Type B pancreatic cell (in vitro differentiated cells): ENCODE data around the gene MAGI1. TPM values are rescaled to one million over a fixed set of nuclear protein-coding genes. Genes with fewer than 3 reads are reported as not detected.
"Not testable (repeated sequence)": the region's sequence is repeated elsewhere in the genome, so short reads cannot be mapped to it uniquely, and the experiment has no call there.

Source experiments
- DNase-seq: peaks from one replicate; pipeline ENCODE4 v3.0.0; 2021; ENCODE audit warnings: mixed read lengths; ENCODE audit not compliant: unreplicated experiment; ENCODE audit errors: extremely low spot score
- H3K27ac Mint-ChIP-seq: 2 replicates; pipeline ENCODE4 v1.8.0; 2021; ENCODE audit warnings: mild to moderate bottlenecking, mixed read lengths
- H3K27me3 Mint-ChIP-seq: 2 replicates; pipeline ENCODE4 v1.8.0; 2021; ENCODE audit warnings: mixed read lengths
- H3K36me3 Mint-ChIP-seq: 2 replicates; pipeline ENCODE4 v1.8.0; 2021; ENCODE audit warnings: mixed read lengths
- H3K4me1 Mint-ChIP-seq: one replicate; pipeline ENCODE4 v1.8.0; 2021; ENCODE audit warnings: mixed read lengths; ENCODE audit not compliant: unreplicated experiment
- H3K4me3 Mint-ChIP-seq: 2 replicates; pipeline ENCODE4 v1.8.0; 2021; ENCODE audit warnings: mild to moderate bottlenecking, mixed read lengths
- H3K9me3 Mint-ChIP-seq: 2 replicates; pipeline ENCODE4 v1.8.0; 2021; ENCODE audit warnings: mixed read lengths
- total RNA-seq: library from RNA; stranded (reverse); gene quantifications from 2 replicates; pipeline ENCODE4 v1.2.1, GENCODE V29; 2021; ENCODE audit warnings: low replicate concordance
- TF ChIP-seq, protein P1 (sequence below): fragments of 200-600 bp; sonication (generic); conservative IDR thresholded peaks from 2 replicates; pipeline ENCODE4 v1.5.0; 2021; ENCODE audit warnings: antibody characterized with exemption, mild to moderate bottlenecking

Gene MAGI1
- total RNA-seq, 1 donor from 2014 or later, result 53.1 TPM

DNA sequence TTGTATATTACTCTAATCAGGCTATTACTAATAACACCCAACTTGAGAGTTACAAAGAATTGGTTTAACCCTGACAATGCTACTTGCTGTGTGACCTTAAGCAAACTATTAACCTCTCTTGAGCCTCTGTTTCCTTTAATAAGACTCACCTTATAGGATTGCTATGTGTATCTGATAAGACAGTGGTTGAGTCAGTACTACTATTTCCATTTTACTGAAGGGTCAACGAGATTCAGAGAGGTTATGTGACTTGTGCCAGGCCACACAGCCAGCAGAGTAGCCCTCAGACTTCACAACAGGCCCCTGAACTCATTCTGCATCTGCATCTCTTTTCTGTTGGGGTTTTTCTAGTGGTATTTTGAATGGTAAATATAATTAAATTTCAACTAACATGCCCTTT is 420.1 kb downstream of the MAGI1 start:
- Mint-ChIP-seq H3K4me3 (no peak overlapping the region), H3K9me3 (no peaks in the 10 kb centered on the region), H3K4me1 (peaks cover 31% of the 10 kb centered on the region), H3K27ac (no peak overlapping the region), H3K36me3 (no peaks in the 10 kb centered on the region), H3K27me3 (no peaks in the 10 kb centered on the region)
- TF ChIP-seq, protein P1, sequence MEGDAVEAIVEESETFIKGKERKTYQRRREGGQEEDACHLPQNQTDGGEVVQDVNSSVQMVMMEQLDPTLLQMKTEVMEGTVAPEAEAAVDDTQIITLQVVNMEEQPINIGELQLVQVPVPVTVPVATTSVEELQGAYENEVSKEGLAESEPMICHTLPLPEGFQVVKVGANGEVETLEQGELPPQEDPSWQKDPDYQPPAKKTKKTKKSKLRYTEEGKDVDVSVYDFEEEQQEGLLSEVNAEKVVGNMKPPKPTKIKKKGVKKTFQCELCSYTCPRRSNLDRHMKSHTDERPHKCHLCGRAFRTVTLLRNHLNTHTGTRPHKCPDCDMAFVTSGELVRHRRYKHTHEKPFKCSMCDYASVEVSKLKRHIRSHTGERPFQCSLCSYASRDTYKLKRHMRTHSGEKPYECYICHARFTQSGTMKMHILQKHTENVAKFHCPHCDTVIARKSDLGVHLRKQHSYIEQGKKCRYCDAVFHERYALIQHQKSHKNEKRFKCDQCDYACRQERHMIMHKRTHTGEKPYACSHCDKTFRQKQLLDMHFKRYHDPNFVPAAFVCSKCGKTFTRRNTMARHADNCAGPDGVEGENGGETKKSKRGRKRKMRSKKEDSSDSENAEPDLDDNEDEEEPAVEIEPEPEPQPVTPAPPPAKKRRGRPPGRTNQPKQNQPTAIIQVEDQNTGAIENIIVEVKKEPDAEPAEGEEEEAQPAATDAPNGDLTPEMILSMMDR, result no peak
- DNase-seq, result no peak

DNA sequence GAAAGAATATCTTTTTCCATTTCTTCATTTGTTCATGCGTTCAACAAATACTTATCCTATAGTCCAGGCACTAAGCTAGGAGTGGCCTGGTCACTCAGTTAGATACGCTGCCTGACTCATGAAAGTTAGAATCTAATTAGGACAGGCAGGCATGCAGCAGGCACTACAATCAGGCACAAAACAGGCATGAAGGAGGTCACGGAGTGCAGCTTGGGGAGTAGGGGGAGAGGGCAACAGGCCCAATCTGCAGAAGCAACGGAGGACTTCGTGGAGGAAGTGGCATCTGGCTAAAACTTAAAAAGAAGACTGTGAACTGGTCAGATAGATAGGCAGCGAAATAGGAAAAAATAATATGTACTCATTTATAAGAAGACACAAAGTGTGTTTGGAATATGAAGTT is 420.9 kb downstream of the MAGI1 start:
- TF ChIP-seq, protein P1, result no peak
- Mint-ChIP-seq H3K4me3 (peak overlapping the region; percentile 52), H3K27me3 (no peaks in the 10 kb centered on the region), H3K27ac (peak overlapping the region; percentile 91), H3K4me1 (peaks cover 31% of the 10 kb centered on the region), H3K36me3 (no peaks in the 10 kb centered on the region), H3K9me3 (no peaks in the 10 kb centered on the region)
- DNase-seq, result no peak

DNA sequence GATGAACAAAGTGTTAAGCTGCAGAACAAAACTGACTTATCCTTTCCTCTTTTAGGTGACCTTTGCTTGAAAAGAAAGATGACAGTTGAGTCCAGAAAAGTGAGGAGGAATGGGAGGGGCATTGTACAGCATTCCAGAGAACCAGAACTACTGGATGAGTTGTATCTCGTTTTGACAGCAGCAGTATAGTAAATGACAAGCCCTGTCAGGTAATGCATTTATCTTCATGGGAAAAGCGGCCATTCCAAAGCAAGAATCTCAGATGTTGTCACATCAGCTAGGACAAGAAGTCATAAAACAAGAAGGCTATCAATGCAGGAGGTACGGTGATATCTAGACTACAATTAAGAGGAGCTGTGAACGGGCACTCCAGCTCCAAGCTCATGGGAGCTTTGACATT is 421.5 kb downstream of the MAGI1 start:
- TF ChIP-seq, protein P1, result no peak
- H3K4me3 Mint-ChIP-seq, result peak overlapping the region; percentile 44
- no peaks in the 10 kb centered on the region for H3K36me3 Mint-ChIP-seq
- peaks cover 31% of the 10 kb centered on the region for H3K4me1 Mint-ChIP-seq
- peak overlapping the region; percentile 91 for H3K27ac Mint-ChIP-seq
- H3K9me3 Mint-ChIP-seq, result no peaks in the 10 kb centered on the region
- no peaks in the 10 kb centered on the region for H3K27me3 Mint-ChIP-seq
- no peak for DNase-seq

DNA sequence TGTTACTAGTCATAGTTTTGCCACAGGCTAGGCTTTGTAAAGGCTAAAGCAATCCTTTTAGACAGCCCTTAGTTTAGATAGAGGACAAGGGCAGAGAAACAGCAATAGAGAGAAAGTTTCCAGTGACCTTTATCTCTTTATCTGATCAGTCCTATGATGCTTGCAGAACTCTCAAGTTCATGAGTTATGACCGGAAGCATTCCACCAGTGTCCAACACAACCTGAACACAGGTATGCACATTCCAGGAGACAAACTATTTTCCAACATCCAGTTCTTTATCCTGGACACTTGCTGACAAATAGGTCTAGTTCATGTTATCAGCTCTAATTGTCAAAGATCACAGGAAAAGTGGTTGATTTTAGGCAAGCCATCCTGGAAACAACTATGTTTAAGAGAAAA is 422.2 kb downstream of the MAGI1 start:
- Mint-ChIP-seq H3K9me3 (no peaks in the 10 kb centered on the region), H3K4me3 (no peak overlapping the region), H3K4me1 (peaks cover 31% of the 10 kb centered on the region), H3K27ac (peak overlapping the region; percentile 91), H3K36me3 (no peaks in the 10 kb centered on the region), H3K27me3 (no peaks in the 10 kb centered on the region)
- no peak for DNase-seq
- TF ChIP-seq, protein P1, result no peak

DNA sequence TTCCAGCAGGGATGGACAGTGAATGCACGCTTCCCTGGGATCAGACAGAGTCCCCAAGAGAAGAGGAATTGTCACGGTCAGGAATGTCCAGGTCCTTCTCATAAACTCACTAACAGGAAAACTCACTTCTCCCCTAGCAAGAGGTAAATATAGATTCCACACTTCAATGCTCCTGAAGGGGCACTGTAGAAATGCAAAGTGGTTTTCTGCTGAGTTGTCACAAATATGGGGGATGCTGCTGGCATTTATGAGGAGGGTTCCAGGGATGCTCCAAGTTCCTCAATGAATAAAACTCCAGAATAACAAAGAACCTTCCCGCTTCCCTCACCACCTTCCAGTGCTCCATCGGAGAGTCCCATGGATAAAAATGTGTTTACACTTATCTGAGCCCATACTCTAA is 423.4 kb downstream of the MAGI1 start:
- Mint-ChIP-seq H3K4me3 (no peak overlapping the region), H3K4me1 (peaks cover 26% of the 10 kb centered on the region), H3K27me3 (no peaks in the 10 kb centered on the region), H3K36me3 (no peaks in the 10 kb centered on the region), H3K27ac (peak overlapping the region; percentile 91), H3K9me3 (no peaks in the 10 kb centered on the region)
- TF ChIP-seq, protein P1, result no peak
- DNase-seq, result no peak

DNA sequence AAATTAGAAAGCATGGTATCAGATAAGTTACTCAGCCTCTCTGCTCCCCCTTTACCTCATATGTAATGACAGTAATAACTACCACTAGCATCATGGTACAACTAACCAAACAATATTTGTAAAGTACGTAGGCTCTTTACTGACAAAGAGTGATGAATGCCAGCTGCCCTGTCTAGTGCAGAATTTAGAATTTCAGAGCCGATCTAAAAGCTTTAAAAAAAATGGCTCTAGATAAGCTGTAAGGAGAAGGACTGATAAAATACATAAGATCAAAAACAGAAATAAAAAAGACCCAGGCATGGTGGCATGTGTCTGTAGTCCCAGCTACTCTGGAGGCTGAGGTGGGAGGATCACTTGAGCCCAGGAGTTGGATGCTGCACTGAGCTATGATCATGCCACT is 424.1 kb downstream of the MAGI1 start:
- peak overlapping the region; percentile 18 for H3K27ac Mint-ChIP-seq

DNA sequence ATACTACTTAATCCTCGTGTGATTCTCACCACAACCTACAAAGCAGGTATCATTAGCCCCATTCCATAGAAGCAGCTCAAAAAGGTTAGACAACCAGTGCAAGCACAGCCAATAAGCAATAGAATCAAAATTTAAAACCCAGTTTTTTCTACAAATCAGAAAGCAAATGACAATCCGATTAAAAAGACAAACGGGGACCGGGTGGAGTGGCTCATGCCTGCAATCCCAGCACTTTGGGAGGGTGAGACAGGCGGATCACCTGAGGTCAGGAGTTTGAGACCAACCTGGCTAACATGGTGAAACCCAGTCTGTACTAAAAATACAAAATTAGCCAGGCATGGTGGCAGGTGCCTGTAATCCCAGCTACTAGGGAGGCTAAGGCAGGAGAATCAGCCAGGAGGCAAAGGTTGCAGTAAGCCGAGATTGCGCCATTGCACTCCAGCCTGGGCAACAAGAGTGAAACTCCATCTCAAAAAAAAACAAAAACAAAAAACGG is 430.7 kb downstream of the MAGI1 start:
- not testable (repeated sequence) for DNase-seq, H3K4me1 Mint-ChIP-seq, H3K27me3 Mint-ChIP-seq, H3K9me3 Mint-ChIP-seq, H3K36me3 Mint-ChIP-seq, H3K4me3 Mint-ChIP-seq, H3K27ac Mint-ChIP-seq

More for the DNA sequence above, 424.1 kb downstream of the MAGI1 start:
- no peak for DNase-seq
- H3K36me3 Mint-ChIP-seq, result no peaks in the 10 kb centered on the region
- TF ChIP-seq, protein P1, result no peak
- H3K4me1 Mint-ChIP-seq, result peaks cover 19% of the 10 kb centered on the region
- no peaks in the 10 kb centered on the region for H3K9me3 Mint-ChIP-seq
- no peaks in the 10 kb centered on the region for H3K27me3 Mint-ChIP-seq
- no peak overlapping the region for H3K4me3 Mint-ChIP-seq
